ENCODE measurements around the gene SLC22A9. TPM values are rescaled to one million over a fixed set of nuclear protein-coding genes. Genes with fewer than 3 reads are reported as not detected.
A peak's percentile ranks its signal among the peaks of the same experiment; 100 is the strongest.

SLC22A9 gene
- total RNA-seq, 1 experiment from 2014 or later = not detected

- H3K4me1 Mint-ChIP-seq (ENCODE audit: insufficient read depth, unreplicated experiment) = no peaks in the 10 kb centered on the region
- no peaks in the 10 kb centered on the region for H3K9me3 Mint-ChIP-seq (ENCODE audit: unreplicated experiment)
- TF ChIP-seq CTCF (IDR thresholded peaks at IDR 0.05; ENCODE audit: unreplicated experiment) = no peak
- intact Hi-C loops (cut with micrococcal nuclease) = no loop called here
- DNase-seq (ENCODE audit: unreplicated experiment) = peak; percentile 3
- no TSS peak for BruUV-seq (replicated peaks)
- ChIA-PET CTCF (interaction anchor here (0.6 to 1.6 kb wide), 2 partner anchors 20 to 218 kb away, joined by 3 read pairs; no protein-coding TSS in a partner anchor), POLR2A (interaction anchor here (0.6 kb wide), 1 partner anchor 575 kb away, joined by 4 read pairs; no protein-coding TSS in a partner anchor)
- H3K27ac Mint-ChIP-seq (ENCODE audit: low read depth, unreplicated experiment) = no peak overlapping the region
- no peaks in the 10 kb centered on the region for H3K36me3 Mint-ChIP-seq (ENCODE audit: insufficient read depth, unreplicated experiment)
- H3K4me3 Mint-ChIP-seq (ENCODE audit: unreplicated experiment) = no peak overlapping the region
- H3K27me3 Mint-ChIP-seq (ENCODE audit: insufficient read depth, unreplicated experiment) = peaks cover 36% of the 10 kb centered on the region
Observed at GRCh38 chr11:63459586-63459985, 90.0 kb downstream of the SLC22A9 start.

Other genes with a start within 250 kb of the SLC22A9 start
- not detected in 2 replicates for gene SLC22A24, start 225.6 kb upstream of the SLC22A9 start, total RNA-seq (2022)
- not detected in 2 replicates for gene SLC22A25, start 126.2 kb upstream of the SLC22A9 start, total RNA-seq (2022)
- not detected in 2 replicates for gene PLAAT5, start 121.4 kb downstream of the SLC22A9 start, total RNA-seq (2022)
- not detected in 2 replicates for gene LGALS12, start 136.3 kb downstream of the SLC22A9 start, total RNA-seq (2022)
- gene PLAAT4, start 167.0 kb downstream of the SLC22A9 start, total RNA-seq (2022) = 0.69 and 0.96 TPM in 2 replicates
- gene PLAAT2, start 193.6 kb downstream of the SLC22A9 start, total RNA-seq (2022) = 0.58 TPM in 1 of 2 replicates, not detected in the other
- 3.6 and 3.9 TPM in 2 replicates for gene PLAAT3, start 244.6 kb downstream of the SLC22A9 start, total RNA-seq (2022)

Data from MCF 10A (cell line).